ENCODE measurements around the gene RASSF4.

The RASSF4 gene

GRCh38 chr10:44947371-44948152 is 12.0 kb upstream of the RASSF4 start:
- DNase-seq (ENCODE audit: low read depth in 1 of 2, low spot score in 1 of 2) = peak in 1 of 2 experiments; percentile 54
- no peak overlapping the region for H3K4me3 ChIP-seq (replicated peaks; ENCODE audit: insufficient read depth, low read length)
- H3K27ac ChIP-seq (replicated peaks) = peak overlapping the region; percentile 46
- no peaks in the 10 kb centered on the region for H3K27me3 ChIP-seq (ENCODE audit: insufficient read depth, poor library complexity, severe bottlenecking)
- TF ChIP-seq GABPA (IDR thresholded peaks at IDR 0.05; ENCODE audit: low read depth) (no peak), SPI1 (IDR thresholded peaks at IDR 0.05; ENCODE audit: borderline replicate concordance, low read depth) (peak; percentile 67; the same call in 1 of the 2 replicates)

GRCh38 chr10:44948642-44949041 is 11.0 kb upstream of the RASSF4 start:
- Histone ChIP-seq H3K27ac (replicated peaks) (peak overlapping the region; percentile 46), H3K4me3 (replicated peaks; ENCODE audit: insufficient read depth, low read length) (no peak overlapping the region), H3K27me3 (ENCODE audit: insufficient read depth, poor library complexity, severe bottlenecking) (no peaks in the 10 kb centered on the region)
- DNase-seq (ENCODE audit: low read depth in 1 of 2, low spot score in 1 of 2) = no peak
- peak; percentile 73 for TF ChIP-seq SPI1 (IDR thresholded peaks at IDR 0.05; ENCODE audit: borderline replicate concordance, low read depth)
- TF ChIP-seq GABPA (IDR thresholded peaks at IDR 0.05; ENCODE audit: low read depth) = no peak
- 0 out of 2 replicates have a peak, but pooled peaks have one; percentile 17 for TF ChIP-seq POLR2AphosphoS5 (IDR thresholded peaks at IDR 0.05; ENCODE audit: low read depth)

- no peak for DNase-seq (ENCODE audit: low read depth in 1 of 2, low spot score in 1 of 2)
- Histone ChIP-seq H3K27me3 (ENCODE audit: insufficient read depth, poor library complexity, severe bottlenecking) (no peaks in the 10 kb centered on the region), H3K27ac (replicated peaks) (peak overlapping the region; percentile 46), H3K4me3 (replicated peaks; ENCODE audit: insufficient read depth, low read length) (no peak overlapping the region)
- TF ChIP-seq SPI1 (IDR thresholded peaks at IDR 0.05; ENCODE audit: borderline replicate concordance, low read depth) (no peak), POLR2AphosphoS5 (IDR thresholded peaks at IDR 0.05; ENCODE audit: low read depth) (no peak), REST (IDR thresholded peaks at IDR 0.05; ENCODE audit: insufficient replicate concordance, low read depth) (no peak), CTCF (IDR thresholded peaks at IDR 0.05; ENCODE audit: insufficient read depth, low read length) (no peak)
These were observed 10.3 kb upstream of the RASSF4 start for GRCh38 chr10:44949127-44949802.

- DNase-seq (ENCODE audit: low read depth in 1 of 2, low spot score in 1 of 2) = no peak
- Histone ChIP-seq H3K4me3 (replicated peaks; ENCODE audit: insufficient read depth, low read length) (no peak overlapping the region), H3K27me3 (ENCODE audit: insufficient read depth, poor library complexity, severe bottlenecking) (no peaks in the 10 kb centered on the region), H3K27ac (replicated peaks) (no peak overlapping the region)
- TF ChIP-seq CTCF (IDR thresholded peaks at IDR 0.05; ENCODE audit: insufficient read depth, low read length) (no peak), REST (IDR thresholded peaks at IDR 0.05; ENCODE audit: insufficient replicate concordance, low read depth) (no peak), GABPA (IDR thresholded peaks at IDR 0.05; ENCODE audit: low read depth) (no peak), SPI1 (IDR thresholded peaks at IDR 0.05; ENCODE audit: borderline replicate concordance, low read depth) (no peak), POLR2AphosphoS5 (IDR thresholded peaks at IDR 0.05; ENCODE audit: low read depth) (no peak)
These were observed 9.7 kb upstream of the RASSF4 start for GRCh38 chr10:44949915-44950314.
